GM19035 (cell line): Measurements from ENCODE around the gene FBXO15.

Source experiments
- ATAC-seq: cut with Tn5 transposase; IDR thresholded peaks from one replicate; pipeline ENCODE4 v1.9.1; 2021; ENCODE audit not compliant: unreplicated experiment

FBXO15 gene

GRCh38 chr18:74064510-74064909, 83.1 kb downstream of the FBXO15 start:
- ATAC-seq, result peak; percentile 41

GRCh38 chr18:74063557-74063956, 84.1 kb downstream of the FBXO15 start:
- no peak for ATAC-seq

GRCh38 chr18:74063023-74063422, 84.6 kb downstream of the FBXO15 start:
- ATAC-seq, result peak; percentile 56

- no peak for ATAC-seq
These were observed 85.6 kb downstream of the FBXO15 start for GRCh38 chr18:74062037-74062436.

- no peak for ATAC-seq
These were observed 87.1 kb downstream of the FBXO15 start for GRCh38 chr18:74060579-74060978.

- ATAC-seq, result no peak
These were observed 96.8 kb downstream of the FBXO15 start for GRCh38 chr18:74050807-74051206.

GRCh38 chr18:74040459-74041332, 106.9 kb downstream of the FBXO15 start:
- ATAC-seq, result peak; percentile 74

- ATAC-seq, result no peak
These were observed 107.6 kb downstream of the FBXO15 start for GRCh38 chr18:74040008-74040407.

GRCh38 chr18:74029161-74029560, 118.5 kb downstream of the FBXO15 start:
- ATAC-seq, result no peak
